HG03045 (cell line): Measurements from ENCODE around the gene UBAP2.
A peak's percentile ranks its signal among the peaks of the same experiment; 100 is the strongest.

Experiments used
- ATAC-seq: cut with Tn5 transposase; IDR thresholded peaks from one replicate; pipeline ENCODE4 v1.9.1; 2021; ENCODE audit warnings: mild to moderate bottlenecking, moderate library complexity; ENCODE audit not compliant: unreplicated experiment

The UBAP2 gene, protein sequence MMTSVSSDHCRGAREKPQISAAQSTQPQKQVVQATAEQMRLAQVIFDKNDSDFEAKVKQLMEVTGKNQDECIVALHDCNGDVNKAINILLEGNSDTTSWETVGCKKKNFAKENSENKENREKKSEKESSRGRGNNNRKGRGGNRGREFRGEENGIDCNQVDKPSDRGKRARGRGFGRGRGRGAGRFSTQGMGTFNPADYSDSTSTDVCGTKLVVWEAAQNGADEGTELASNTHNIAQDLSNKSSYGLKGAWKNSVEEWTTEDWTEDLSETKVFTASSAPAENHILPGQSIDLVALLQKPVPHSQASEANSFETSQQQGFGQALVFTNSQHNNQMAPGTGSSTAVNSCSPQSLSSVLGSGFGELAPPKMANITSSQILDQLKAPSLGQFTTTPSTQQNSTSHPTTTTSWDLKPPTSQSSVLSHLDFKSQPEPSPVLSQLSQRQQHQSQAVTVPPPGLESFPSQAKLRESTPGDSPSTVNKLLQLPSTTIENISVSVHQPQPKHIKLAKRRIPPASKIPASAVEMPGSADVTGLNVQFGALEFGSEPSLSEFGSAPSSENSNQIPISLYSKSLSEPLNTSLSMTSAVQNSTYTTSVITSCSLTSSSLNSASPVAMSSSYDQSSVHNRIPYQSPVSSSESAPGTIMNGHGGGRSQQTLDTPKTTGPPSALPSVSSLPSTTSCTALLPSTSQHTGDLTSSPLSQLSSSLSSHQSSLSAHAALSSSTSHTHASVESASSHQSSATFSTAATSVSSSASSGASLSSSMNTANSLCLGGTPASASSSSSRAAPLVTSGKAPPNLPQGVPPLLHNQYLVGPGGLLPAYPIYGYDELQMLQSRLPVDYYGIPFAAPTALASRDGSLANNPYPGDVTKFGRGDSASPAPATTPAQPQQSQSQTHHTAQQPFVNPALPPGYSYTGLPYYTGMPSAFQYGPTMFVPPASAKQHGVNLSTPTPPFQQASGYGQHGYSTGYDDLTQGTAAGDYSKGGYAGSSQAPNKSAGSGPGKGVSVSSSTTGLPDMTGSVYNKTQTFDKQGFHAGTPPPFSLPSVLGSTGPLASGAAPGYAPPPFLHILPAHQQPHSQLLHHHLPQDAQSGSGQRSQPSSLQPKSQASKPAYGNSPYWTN

GRCh38 chr9:34048727-34049629 lies at the start of gene UBAP2:
UBAP2 (minus strand) TSS chr9:34048887; CDS start chr9:34017148, 31,739 bp downstream.
- peak; percentile 79 for ATAC-seq

DNA sequence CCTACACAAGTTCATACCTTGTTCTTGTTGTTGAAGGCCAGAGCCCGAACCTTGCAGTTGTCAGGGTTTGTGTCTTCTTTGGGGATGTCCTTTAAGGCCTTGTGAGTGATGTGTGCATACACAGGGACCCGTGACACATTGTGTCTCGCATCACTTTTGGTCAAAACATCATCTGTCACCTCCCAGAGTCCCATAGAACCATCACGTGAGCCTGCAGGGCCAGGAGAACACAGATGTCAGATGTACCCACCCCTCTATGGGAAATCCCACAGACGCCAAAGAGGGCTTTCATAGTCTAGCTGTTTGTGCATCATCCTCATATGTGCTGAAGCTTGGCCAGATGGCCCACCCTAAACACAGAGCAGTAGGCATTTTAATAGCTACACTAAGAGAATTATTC lies 49.6 kb upstream of the UBAP2 start:
- peak; percentile 60 for ATAC-seq

DNA sequence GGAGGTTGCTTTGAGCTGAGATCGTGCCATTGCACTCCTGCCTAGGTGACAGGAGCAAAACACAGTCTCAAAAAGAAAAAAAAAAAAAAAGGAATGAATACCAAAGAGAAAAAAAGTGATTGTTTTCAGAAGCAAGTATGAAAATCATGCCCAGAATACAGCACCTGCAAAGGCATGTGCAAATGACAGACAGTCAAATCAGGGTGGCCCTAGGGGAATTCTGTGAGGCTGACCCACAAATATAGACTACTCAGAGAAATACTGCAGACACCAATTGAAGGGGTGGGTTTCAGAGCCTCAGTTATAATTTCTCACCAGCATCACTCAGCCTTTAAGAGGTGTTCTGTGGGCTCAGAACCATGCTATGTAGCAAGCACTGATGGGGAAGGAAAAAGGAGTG lies 49.2 kb upstream of the UBAP2 start:
- peak; percentile 66 for ATAC-seq

DNA sequence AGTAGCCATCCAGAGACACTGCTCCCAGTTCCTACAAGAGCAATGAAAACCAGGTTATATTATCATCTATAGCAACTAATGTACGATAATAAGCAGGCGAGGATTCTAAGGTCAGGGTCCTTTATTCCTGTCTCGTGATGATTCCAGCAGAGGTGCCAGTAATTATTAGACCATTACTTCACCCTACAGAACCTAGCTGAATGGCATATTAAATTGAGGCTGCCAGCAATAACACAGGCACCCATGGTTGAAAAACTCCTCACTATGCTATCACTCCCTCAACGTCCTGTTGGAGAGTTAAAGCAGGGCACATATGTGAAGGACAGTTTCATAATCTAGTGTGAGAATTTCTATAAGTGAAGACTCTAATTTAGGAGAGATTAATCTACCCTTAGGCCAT lies 48.1 kb upstream of the UBAP2 start:
- ATAC-seq = no peak

DNA sequence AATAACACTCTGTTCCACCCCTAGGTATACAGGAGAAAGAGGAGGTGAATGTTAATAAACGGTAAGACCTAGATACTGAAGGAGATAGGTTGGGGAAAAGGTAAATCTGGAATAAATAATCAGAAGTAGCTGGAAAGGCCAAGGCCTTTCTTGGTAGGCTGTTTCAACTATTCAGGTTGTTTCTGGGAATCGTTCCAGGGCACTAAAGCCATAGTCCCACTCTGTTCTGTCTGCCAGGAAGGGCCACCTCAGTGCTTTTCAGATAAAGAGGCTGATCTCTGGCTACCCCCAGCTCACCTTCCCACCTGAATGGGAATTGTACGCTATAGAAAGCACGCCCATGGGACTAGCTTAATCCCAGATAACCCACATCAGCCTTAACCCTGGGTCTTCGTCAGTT lies 44.9 kb upstream of the UBAP2 start:
- no peak for ATAC-seq

DNA sequence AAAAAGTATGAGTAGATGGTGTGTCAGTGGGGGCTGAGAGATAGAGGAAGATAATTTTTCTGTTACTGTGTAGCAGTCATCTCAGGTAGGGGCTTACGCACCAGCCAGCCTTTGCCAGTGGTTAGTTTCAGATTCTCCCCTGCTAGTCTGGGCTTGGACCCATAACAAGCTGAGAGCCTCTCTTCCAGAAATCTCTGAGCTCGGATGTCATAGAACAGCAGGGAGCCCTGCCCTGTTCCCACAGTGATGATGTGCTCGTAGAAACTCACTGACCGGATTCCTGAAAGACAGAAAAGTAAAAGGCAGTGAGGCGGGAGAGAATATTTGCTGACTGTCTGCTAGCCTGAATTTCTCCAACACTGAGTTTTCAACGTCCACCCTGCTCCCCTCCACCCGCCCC lies 40.6 kb upstream of the UBAP2 start:
- ATAC-seq = no peak

- no peak for ATAC-seq
These were observed 38.7 kb upstream of the UBAP2 start for GRCh38 chr9:34087370-34087769.

DNA sequence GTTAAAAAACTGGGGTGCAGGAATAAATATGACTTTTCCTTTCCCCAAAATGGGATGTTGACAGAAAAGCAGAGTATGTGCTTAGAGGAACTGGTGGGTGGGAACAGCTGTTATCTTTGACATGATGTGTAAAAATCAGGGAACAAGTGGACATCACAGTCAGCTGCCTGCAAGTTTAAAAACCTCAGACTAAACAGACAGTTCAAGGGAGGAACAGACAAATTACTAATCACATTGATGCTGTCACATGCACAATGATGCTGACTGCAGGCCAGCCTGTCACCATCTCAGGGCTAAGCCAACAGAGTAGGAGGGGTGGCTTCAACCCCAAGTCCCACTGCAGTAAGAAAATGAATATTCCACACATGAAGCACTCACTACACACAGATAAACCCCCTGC lies 38.2 kb upstream of the UBAP2 start:
- ATAC-seq = no peak

GRCh38 chr9:34085581-34086500 lies 37.2 kb upstream of the UBAP2 start:
- no peak for ATAC-seq

- ATAC-seq = no peak
These were observed 35.9 kb upstream of the UBAP2 start for GRCh38 chr9:34084562-34084961.

DNA sequence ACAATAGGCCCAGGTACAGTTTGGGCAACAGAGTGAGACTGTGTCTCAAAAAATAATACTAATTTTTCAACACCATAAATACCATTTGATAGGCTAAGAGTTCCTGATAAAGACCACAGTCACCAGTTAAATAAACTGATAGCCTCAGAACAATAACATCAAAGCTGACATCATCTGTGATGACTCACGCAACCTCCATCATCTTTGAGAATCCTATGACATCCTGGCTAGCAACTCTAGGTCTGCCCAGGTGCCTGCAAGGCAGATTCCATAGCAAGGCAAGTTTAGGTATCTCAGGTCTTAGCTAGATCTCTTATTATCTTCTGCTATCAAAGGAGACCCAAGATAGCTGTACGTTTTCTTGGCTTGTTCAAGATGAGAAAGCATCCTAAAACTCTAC lies 30.5 kb upstream of the UBAP2 start:
- ATAC-seq = no peak

DNA sequence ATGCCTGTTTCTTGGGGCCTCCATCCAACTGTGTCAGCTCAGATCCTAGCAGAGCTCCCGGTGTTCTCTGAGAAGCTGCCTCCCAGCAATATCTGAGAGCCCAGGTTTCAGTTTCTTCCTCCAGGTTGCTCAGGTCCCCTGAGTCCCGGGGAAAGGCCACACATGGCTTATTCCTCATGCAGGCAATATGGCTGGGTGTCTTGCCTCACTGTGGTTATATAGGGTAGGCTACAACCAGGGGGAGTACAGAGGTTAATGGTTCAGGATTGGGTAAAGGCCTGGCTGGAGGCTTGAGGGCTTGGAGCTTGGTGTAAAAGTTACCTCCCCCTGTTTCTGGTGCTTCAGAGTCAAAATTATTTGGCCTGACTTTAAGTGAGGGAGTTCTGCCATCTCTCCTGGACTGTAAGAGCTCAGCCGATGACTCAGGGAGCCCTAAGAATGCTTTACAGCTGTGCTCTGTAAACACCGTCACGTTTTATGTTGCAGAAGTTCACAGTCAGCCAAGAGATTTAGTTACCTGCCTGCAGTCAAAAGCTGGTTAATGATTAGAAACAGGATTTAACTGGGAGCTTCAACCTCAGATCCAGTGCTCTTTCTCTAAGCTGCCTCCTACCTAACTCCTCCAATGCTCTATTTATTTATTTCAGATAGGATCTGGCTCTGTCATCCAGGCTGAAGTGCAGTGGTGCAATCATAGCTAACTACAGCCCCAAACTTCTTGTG lies 24.3 kb upstream of the UBAP2 start:
- no peak for ATAC-seq

GRCh38 chr9:34072410-34072809 lies 23.7 kb upstream of the UBAP2 start:
- ATAC-seq = no peak

GRCh38 chr9:34070606-34071324 lies 22.1 kb upstream of the UBAP2 start:
- ATAC-seq = no peak

- no peak for ATAC-seq
These were observed 21.1 kb upstream of the UBAP2 start for GRCh38 chr9:34069831-34070230.

GRCh38 chr9:34065541-34065940 lies 16.9 kb upstream of the UBAP2 start:
- ATAC-seq = no peak

DNA sequence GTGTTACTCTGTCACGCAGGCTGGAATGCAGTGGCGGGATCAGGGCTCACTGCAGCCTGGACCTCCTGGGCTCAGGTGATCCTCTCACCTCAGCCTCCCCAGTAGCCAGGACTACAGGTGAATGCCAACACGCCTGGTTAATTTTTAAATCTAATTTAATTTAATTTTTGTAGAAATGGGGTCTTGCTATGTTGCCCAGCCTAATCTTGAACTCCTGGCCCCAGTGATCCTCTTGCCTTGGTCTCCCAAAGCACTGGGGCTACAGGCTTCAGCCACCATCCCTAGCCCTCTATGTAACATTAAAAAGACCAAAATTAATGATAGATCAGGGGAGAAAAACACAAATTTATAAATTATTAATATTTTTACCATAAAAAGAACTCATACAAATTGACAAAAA lies 11.3 kb upstream of the UBAP2 start:
- ATAC-seq = no peak

DNA sequence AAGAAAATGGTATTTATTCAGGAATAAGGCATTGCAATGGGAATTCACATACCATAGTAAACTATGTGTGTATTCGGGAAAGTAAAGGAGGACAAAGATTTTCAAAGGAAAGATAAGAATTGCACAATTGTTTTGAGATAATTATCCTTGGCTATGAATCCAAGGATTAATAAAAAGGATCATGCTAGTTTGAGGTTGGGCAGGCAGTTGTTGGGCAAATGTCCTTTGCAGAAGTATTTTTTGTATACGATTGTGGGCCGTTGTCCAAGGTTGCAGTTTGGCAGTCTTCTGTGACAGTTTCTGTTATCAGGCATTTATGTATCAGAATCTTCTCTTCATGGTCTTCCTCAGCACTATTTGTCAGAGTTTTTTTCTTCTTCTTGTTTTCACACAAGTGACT lies 10.6 kb upstream of the UBAP2 start:
- ATAC-seq = no peak
